ENCODE measurements around the gene EPC1.

Gene EPC1

DNA sequence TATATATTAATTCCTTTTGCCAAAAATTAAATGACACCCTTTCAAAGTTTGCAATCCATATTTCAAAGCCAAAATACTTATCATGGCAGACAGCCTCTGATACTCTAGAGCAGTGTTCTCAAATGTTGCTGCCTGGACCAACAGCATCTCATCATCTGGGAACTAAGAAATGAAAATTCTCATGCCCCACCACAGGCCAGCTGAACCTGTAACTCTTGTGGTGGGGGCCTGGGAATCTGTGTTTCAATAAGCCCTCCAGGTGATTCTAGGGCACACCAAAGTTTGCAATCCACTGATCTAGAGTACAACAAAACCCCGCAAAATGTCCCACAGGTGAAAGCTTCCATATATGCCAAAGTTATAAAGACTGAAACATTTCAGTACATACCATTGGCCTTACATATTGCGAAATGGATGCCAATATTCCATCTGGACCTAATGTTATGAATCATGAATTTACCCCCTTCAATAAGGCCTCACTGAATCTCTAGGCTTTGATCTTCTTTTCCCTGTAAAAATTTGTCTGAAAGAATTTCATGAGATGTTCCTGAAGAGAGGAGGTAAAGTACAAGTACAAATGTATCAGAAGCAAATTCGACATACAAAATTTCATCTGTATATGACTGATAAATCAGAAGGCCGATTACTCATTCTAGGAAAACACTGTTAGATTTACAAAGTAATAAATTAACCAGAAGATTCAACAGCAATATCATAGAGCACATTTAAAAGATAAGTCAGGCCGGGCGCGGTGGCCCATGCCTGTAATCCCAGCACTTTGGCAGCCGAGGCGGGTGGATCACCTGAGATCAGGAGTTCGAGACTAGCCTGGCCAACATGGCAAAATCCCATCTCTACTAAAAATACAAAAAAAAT, 25.3 kb upstream of the EPC1 start:
- no peak for ATAC-seq
- no peak for TF ChIP-seq ZNF8 (CRISPR knock-in tag; IDR thresholded peaks at IDR 0.05)
- TF ChIP-seq ZC3H10 (CRISPR knock-in tag; IDR thresholded peaks at IDR 0.05), result no peak
- TF ChIP-seq CSDC2 (CRISPR knock-in tag; IDR thresholded peaks at IDR 0.05), result no peak
- TF ChIP-seq ESRRG (CRISPR knock-in tag; IDR thresholded peaks at IDR 0.05), result no peak
- TF ChIP-seq, protein P1, sequence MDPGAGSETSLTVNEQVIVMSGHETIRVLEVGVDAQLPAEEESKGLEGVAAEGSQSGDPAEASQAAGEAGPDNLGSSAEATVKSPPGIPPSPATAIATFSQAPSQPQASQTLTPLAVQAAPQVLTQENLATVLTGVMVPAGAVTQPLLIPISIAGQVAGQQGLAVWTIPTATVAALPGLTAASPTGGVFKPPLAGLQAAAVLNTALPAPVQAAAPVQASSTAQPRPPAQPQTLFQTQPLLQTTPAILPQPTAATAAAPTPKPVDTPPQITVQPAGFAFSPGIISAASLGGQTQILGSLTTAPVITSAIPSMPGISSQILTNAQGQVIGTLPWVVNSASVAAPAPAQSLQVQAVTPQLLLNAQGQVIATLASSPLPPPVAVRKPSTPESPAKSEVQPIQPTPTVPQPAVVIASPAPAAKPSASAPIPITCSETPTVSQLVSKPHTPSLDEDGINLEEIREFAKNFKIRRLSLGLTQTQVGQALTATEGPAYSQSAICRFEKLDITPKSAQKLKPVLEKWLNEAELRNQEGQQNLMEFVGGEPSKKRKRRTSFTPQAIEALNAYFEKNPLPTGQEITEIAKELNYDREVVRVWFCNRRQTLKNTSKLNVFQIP (CRISPR knock-in tag; IDR thresholded peaks at IDR 0.05; ENCODE audit: borderline replicate concordance, low read depth), result no peak
- TF ChIP-seq TOX (CRISPR knock-in tag; IDR thresholded peaks at IDR 0.05; ENCODE audit: borderline replicate concordance), result no peak
- no peak for TF ChIP-seq ZFP3 (CRISPR knock-in tag; IDR thresholded peaks at IDR 0.05)
- TF ChIP-seq, protein P2, sequence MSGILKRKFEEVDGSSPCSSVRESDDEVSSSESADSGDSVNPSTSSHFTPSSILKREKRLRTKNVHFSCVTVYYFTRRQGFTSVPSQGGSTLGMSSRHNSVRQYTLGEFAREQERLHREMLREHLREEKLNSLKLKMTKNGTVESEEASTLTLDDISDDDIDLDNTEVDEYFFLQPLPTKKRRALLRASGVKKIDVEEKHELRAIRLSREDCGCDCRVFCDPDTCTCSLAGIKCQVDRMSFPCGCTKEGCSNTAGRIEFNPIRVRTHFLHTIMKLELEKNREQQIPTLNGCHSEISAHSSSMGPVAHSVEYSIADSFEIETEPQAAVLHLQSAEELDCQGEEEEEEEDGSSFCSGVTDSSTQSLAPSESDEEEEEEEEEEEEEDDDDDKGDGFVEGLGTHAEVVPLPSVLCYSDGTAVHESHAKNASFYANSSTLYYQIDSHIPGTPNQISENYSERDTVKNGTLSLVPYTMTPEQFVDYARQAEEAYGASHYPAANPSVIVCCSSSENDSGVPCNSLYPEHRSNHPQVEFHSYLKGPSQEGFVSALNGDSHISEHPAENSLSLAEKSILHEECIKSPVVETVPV (CRISPR knock-in tag; IDR thresholded peaks at IDR 0.05), result no peak
- no peak for TF ChIP-seq ZNF565 (CRISPR knock-in tag; conservative IDR thresholded peaks at IDR 0.05; ENCODE audit: low read depth)
- TF ChIP-seq OSR1 (CRISPR knock-in tag; IDR thresholded peaks at IDR 0.05), result no peak

GRCh38 chr10:32371101-32371500, 24.1 kb upstream of the EPC1 start:
- no peak for TF ChIP-seq PPARA (CRISPR knock-in tag; IDR thresholded peaks at IDR 0.05; ENCODE audit: borderline replicate concordance)
- TF ChIP-seq TCF4 (CRISPR knock-in tag; IDR thresholded peaks at IDR 0.05; ENCODE audit: borderline replicate concordance), result no peak
- no peak for TF ChIP-seq ZFP3 (CRISPR knock-in tag; IDR thresholded peaks at IDR 0.05)
- no peak for TF ChIP-seq BACH2 (CRISPR knock-in tag; IDR thresholded peaks at IDR 0.05; ENCODE audit: borderline replicate concordance)
- TF ChIP-seq ZNF70 (CRISPR knock-in tag; IDR thresholded peaks at IDR 0.05), result no peak
- TF ChIP-seq, protein P1 (CRISPR knock-in tag; IDR thresholded peaks at IDR 0.05; ENCODE audit: borderline replicate concordance, low read depth), result no peak
- TF ChIP-seq, protein P3, sequence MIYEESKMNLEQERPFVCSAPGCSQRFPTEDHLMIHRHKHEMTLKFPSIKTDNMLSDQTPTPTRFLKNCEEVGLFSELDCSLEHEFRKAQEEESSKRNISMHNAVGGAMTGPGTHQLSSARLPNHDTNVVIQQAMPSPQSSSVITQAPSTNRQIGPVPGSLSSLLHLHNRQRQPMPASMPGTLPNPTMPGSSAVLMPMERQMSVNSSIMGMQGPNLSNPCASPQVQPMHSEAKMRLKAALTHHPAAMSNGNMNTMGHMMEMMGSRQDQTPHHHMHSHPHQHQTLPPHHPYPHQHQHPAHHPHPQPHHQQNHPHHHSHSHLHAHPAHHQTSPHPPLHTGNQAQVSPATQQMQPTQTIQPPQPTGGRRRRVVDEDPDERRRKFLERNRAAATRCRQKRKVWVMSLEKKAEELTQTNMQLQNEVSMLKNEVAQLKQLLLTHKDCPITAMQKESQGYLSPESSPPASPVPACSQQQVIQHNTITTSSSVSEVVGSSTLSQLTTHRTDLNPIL (CRISPR knock-in tag; IDR thresholded peaks at IDR 0.05; ENCODE audit: low read depth), result no peak
- TF ChIP-seq ISL1 (CRISPR knock-in tag; IDR thresholded peaks at IDR 0.05), result no peak
- no peak for TF ChIP-seq ZNF8 (CRISPR knock-in tag; IDR thresholded peaks at IDR 0.05)
- TF ChIP-seq CSDC2 (CRISPR knock-in tag; IDR thresholded peaks at IDR 0.05), result no peak
- TF ChIP-seq RARB (CRISPR knock-in tag; IDR thresholded peaks at IDR 0.05), result no peak
- TF ChIP-seq ZC3H10 (CRISPR knock-in tag; IDR thresholded peaks at IDR 0.05), result no peak
- TF ChIP-seq OSR1 (CRISPR knock-in tag; IDR thresholded peaks at IDR 0.05), result no peak
- no peak for TF ChIP-seq GLIS3 (CRISPR knock-in tag; IDR thresholded peaks at IDR 0.05)
- no peak for TF ChIP-seq ARNTL (CRISPR knock-in tag; IDR thresholded peaks at IDR 0.05; ENCODE audit: borderline replicate concordance, low read depth)
- no peak for TF ChIP-seq ESRRG (CRISPR knock-in tag; IDR thresholded peaks at IDR 0.05)
- no peak for TF ChIP-seq TSHZ2 (CRISPR knock-in tag; IDR thresholded peaks at IDR 0.05)
- no peak for ATAC-seq

Measured in SK-N-SH treated with all-trans-retinoic acid at 6 μM for 48 hours (cell line).